Right lobe of liver (tissue), 6 donors: Measurements from ENCODE around the gene GPA33. TPM values are rescaled to one million over a fixed set of nuclear protein-coding genes. Genes with fewer than 3 reads are reported as not detected.

Experiments used
- ATAC-seq, 4 donors: fragments of 200-7000 bp; cut with Tn5 transposase; one replicate each; pipeline ENCODE4 v1.9.1; 2020; ENCODE audit warnings: mild to moderate bottlenecking in 4 of 4, moderate library complexity in 4 of 4
- DNase-seq, 3 donors: peaks; one replicate each; pipeline ENCODE4 v3.0.0-alpha.2; 2020
- H3K27ac ChIP-seq, 3 donors: fragments of 200-600 bp; one replicate each; pipeline ENCODE4 v1.8.0; 2022
- H3K27me3 ChIP-seq, 2 donors: fragments of 200-600 bp; one replicate each; pipeline ENCODE4 v1.8.0; 2022
- H3K36me3 ChIP-seq, 4 donors: fragments of 200-600 bp; sonication (generic) in 1 of 4; one replicate each; pipeline versions ENCODE4 v1.5.1 to v1.8.0; 2017 to 2022; ENCODE audit warnings: control low read depth in 1 of 4
- H3K4me1 ChIP-seq, 4 donors: fragments of 200-600 bp; sonication (generic) in 1 of 4; one replicate each; pipeline versions ENCODE4 v1.5.1 to v1.8.0; 2017 to 2022; ENCODE audit warnings: control low read depth in 1 of 4
- H3K4me3 ChIP-seq, 3 donors: fragments of 200-600 bp; one replicate each; pipeline ENCODE4 v1.8.0; 2022
- H3K9me3 ChIP-seq, 4 donors: fragments of 200-600 bp; sonication (generic) in 1 of 4; one replicate each; pipeline versions ENCODE4 v1.5.1 to v1.8.0; 2017 to 2022; ENCODE audit warnings: control low read depth in 1 of 4
- POLR2A ChIP-seq: fragments of 450-650 bp; IDR thresholded peaks from one replicate; pipeline ENCODE4 v1.6.1; 2017; ENCODE audit warnings: antibody characterized with exemption, mild to moderate bottlenecking
- WGBS: methylation state at CpG from one replicate; pipeline ENCODE4 v1.1.6; 2018; ENCODE audit warnings: low coverage, low lambda C conversion rate; ENCODE audit not compliant: insufficient coverage; ENCODE audit errors: missing lambda C conversion rate; 5-methylcytosine and 5-hydroxymethylcytosine counted together
- intact Hi-C, 2 donors: fragments of 100-400 bp; cut with DNase I; formaldehyde crosslinking; loops; one replicate each; pipeline versions ENCODE4 v1.11.2 to v1.14.1; 2022
- total RNA-seq, 6 experiments: library from RNA; depleted of rRNA in 2 of 6; stranded (reverse); fragments of >200 nt in 2 of 6; fragmentation: NEBNext Ultra II Directional in 3 of 6; extraction: Animal tissue kit (Norgen Biotek cat#: 25700) in 3 of 6; gene quantifications; one replicate each; pipeline versions ENCODE4 v1.1.0 to v1.2.4, GENCODE V29; 2016 to 2023
- TF ChIP-seq, protein P1 (sequence below), 4 donors: fragments of 200-600 bp in 3 of 4; fragments of 450-650 bp in 1 of 4; IDR thresholded peaks; one replicate each; pipeline versions ENCODE4 v1.5.1 to v1.8.0; 2016 to 2022; ENCODE audit warnings: antibody characterized with exemption in 4 of 4, mild to moderate bottlenecking in 2 of 4
- donor health status: DM: no; HTN: yes; CAD: no.
- donor health status: DM: no; HTN: no; CAD: no.
- donor health status: DM: no; HTN: no; CAD: no.
- donor health status: DM: no; HTN: yes; CAD: no.
- donor health status: DM: no; HTN: yes; CAD: no.

GPA33 gene
- total RNA-seq, 6 experiments from 2014 or later, result 0.12 TPM; not detected in 5

DNA sequence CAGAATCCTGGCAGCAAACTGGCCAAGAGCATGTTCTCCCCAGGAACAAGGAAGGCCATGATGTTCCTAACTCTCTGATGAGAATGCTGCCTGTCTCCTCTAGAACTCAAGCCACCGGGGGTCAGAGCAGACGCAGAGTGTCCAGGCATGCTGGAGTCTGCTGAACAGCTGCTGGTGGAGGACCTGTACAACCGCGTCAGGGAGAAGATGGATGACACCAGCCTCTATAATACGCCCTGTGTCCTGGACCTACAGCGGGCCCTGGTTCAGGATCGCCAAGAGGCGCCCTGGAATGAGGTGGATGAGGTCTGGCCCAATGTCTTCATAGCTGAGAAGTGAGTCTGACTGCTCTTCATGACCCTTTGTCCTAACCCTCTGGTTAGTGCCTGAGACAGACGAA is 27.0 kb upstream of the GPA33 start:
- Histone ChIP-seq H3K4me3 (no peak overlapping the region), H3K9me3 (no peaks in the 10 kb centered on the region), H3K27me3 (no peaks in the 10 kb centered on the region), H3K36me3 (no peaks in the 10 kb centered on the region), H3K4me1 (peaks cover 0 to 4% (median 0%) of the 10 kb centered on the region in 4 donors), H3K27ac (no peak overlapping the region)
- intact Hi-C loops, result no loop called here
- ATAC-seq (no peak), DNase-seq (no peak)
- TF ChIP-seq, protein P1, sequence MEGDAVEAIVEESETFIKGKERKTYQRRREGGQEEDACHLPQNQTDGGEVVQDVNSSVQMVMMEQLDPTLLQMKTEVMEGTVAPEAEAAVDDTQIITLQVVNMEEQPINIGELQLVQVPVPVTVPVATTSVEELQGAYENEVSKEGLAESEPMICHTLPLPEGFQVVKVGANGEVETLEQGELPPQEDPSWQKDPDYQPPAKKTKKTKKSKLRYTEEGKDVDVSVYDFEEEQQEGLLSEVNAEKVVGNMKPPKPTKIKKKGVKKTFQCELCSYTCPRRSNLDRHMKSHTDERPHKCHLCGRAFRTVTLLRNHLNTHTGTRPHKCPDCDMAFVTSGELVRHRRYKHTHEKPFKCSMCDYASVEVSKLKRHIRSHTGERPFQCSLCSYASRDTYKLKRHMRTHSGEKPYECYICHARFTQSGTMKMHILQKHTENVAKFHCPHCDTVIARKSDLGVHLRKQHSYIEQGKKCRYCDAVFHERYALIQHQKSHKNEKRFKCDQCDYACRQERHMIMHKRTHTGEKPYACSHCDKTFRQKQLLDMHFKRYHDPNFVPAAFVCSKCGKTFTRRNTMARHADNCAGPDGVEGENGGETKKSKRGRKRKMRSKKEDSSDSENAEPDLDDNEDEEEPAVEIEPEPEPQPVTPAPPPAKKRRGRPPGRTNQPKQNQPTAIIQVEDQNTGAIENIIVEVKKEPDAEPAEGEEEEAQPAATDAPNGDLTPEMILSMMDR (IDR thresholded peaks at IDR 0.05), result no peak
- no peak for TF ChIP-seq POLR2A
- 92% methylated on average over 2 of the region's 9 CpGs for WGBS

DNA sequence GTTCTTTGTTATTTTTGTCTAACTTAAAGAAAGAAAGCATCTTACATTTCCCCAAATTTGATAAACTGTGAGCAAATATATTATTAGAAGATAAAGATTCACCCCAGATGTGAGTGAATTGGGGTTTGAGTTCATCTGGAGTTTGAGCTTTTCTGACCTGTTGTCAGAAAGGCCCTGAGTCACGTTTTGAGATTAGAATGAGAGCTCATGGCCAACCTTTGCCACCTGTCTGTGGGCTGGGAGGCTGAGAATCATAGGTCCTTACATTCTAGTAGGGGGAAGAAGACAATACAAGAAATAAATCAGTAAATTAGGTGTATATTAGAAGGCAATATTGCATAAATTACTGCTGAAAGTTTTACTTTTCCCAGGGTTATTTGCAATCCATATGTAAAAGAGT is 26.0 kb upstream of the GPA33 start:
- Histone ChIP-seq H3K4me1 (peaks cover 0 to 1% (median 0%) of the 10 kb centered on the region in 4 donors), H3K4me3 (no peak overlapping the region), H3K27ac (no peak overlapping the region), H3K9me3 (no peaks in the 10 kb centered on the region), H3K36me3 (no peaks in the 10 kb centered on the region), H3K27me3 (no peaks in the 10 kb centered on the region)
- DNase-seq (no peak), ATAC-seq (no peak)
- WGBS, result 33% methylated on average over 1 of the region's 1 CpG
- TF ChIP-seq, protein P1 (IDR thresholded peaks at IDR 0.05), result no peak
- no peak for TF ChIP-seq POLR2A
- intact Hi-C loops, result no loop called here

DNA sequence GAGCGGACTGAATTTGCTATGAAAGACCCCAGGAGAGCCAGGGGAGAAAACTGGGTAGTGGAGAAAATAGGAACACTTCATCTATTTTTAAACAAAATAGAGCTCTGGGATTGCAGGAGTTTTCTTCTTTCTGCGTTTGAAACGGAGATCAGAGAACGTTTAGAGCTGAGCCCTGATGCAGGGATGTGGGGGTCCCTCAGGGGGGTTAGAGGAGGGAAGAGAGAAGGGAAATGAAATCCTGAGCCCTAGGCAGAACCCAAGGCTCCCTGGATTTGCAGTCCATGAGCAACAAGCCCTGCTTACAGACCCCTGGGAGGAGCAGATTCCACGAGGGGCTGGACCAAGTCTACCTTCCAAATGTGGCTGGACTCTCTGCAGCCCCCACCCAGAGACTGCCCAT is 25.5 kb upstream of the GPA33 start:
- 36% methylated on average over 4 of the region's 5 CpGs for WGBS
- H3K4me3 ChIP-seq, result no peak overlapping the region
- no peak overlapping the region for H3K27ac ChIP-seq
- no peak for ATAC-seq
- H3K36me3 ChIP-seq, result no peaks in the 10 kb centered on the region
- H3K27me3 ChIP-seq, result no peaks in the 10 kb centered on the region
- no peak for DNase-seq
- TF ChIP-seq POLR2A, result no peak
- TF ChIP-seq, protein P1 (IDR thresholded peaks at IDR 0.05), result no peak
- no peaks in the 10 kb centered on the region for H3K4me1 ChIP-seq
- intact Hi-C loops, result no loop called here
- H3K9me3 ChIP-seq, result no peaks in the 10 kb centered on the region

DNA sequence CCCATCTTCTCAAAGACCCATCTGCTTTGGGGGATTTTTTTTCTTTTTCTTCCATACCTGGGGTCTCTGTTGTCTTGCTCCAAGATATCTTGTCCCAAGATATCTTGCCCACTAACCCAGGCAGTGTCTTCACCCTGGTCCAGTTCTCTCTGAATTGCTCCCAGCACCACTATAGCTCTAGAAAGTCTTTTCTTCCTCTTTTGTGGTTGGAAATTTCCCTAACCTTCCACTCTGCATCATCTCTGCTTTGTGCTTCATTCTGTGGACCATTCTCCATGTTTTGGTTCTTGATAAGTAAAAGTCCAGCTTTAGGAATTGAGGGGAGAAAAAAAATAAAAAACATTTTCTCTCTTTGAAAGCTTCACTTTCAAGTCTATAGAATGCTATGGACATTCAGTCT is 24.5 kb upstream of the GPA33 start:
- H3K4me3 ChIP-seq, result no peak overlapping the region
- H3K9me3 ChIP-seq, result no peaks in the 10 kb centered on the region
- H3K27me3 ChIP-seq, result no peaks in the 10 kb centered on the region
- ATAC-seq (no peak), DNase-seq (no peak)
- no peak overlapping the region for H3K27ac ChIP-seq
- no peak for TF ChIP-seq POLR2A
- TF ChIP-seq, protein P1 (IDR thresholded peaks at IDR 0.05), result no peak
- no peaks in the 10 kb centered on the region for H3K4me1 ChIP-seq
- H3K36me3 ChIP-seq, result no peaks in the 10 kb centered on the region
- intact Hi-C loops, result no loop called here
